Measurements from ENCODE around the gene EPB41L4B.

The EPB41L4B gene

DNA sequence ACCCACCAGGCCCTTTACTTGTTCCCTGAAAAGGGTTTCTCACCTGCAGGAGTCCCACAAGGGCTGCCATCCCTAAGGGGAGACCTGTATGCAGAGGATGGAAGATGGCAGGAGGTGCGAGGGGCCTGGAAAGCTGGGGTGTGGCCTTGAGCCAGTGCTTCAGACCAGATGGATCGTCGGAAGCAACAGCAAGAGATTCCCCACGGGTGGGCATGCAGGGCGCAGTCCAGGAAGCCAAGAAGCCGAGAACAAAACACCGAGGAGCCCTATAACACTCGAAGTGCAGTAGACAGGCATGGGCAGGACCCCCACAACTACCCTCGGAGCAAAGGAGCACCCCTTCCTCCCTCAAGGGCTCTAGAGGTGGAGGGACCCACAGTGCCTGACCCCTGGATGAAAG lies 129.1 kb downstream of the EPB41L4B start:
- DNase-seq: no peak

DNA sequence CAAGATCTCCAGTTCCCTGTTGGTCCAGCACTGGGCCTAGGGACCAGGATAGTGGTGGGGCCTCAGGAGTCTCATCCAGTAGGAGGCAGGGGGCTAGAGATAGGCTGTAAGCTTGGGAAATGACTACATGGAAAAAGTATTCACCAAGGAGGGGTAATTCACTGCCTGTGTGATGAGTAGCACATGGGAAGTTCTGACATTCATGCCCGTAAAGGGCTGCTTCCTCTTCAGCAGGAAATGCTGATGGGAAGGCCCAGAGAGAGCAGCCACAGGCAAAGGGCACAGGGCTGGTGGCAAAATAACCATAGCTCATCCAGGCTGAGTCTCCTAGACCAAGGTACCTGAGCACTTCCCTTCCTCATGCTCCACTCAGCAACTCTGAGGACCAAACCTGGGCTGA lies 130.7 kb downstream of the EPB41L4B start:
- no peak for DNase-seq

DNA sequence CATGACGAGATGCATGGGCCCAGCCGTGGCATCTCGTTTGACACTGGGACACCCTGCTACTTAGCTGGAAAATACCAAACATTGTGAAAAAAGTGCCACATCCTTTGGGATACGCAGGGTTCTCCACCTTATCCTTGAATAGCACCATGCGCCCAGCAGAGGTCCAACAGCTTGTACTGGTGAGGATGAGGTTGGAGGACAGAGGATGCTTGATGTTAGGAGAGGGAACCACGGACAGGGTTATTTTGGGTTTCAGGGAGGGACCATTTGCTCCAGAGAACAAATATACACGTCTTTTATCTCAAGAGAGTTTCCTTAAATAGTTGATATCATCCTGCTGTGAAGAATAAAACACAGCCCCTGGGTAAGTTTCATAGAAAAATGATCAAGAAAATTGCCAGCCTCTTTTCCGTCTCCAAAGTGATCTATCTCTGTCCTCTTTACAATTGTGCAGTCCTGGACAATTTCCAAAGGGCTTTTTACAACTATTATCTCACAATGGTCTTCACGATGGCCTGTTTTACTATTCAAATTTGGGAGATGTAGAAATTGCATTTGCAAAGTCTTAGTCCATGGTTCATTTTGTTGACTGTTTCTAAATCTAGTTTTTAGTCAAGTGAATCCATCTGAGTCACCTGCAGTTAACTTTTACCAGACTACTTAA lies 133.9 kb downstream of the EPB41L4B start:
- no peak for DNase-seq

DNA sequence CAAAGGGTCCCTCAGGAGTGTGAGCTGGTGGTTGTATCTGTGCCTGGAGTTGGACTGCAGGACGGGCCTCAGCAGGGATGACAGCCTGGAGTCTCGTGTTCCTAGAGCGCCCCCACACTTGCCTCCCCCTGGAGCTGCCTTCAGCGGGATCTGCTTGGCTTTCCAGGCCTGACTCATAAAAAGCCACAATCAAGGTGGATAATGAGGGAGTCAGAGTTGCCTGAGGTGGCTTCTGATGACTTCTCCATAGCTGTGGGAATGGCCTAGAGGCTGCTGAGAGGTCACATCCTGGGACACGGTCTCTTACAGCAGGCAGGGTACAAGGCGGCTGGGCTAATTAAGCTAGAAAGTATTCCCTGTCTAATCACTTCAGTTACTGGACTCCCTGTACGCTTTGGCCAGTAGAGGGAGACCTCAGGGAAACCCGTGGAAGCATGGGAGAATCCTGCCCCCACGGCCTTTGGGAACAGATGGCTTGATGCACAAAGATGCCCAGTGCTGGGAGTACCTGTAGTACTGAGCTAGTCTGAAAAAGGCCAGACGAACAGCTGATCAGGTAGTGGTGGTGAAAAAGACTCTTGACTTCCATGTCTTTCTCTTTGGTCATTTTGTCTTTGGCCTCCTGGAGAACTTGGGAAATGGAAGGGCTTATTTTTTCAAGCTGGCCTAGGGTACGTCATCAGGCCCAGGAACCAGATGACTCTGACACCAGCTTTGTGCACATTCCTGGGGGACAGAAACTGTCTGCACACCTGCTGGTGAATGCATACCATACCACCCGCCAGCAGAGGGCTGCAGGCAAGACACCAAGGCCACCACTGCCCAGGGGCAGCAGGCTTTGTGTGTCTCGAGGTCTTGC lies 137.7 kb downstream of the EPB41L4B start:
- no peak for DNase-seq

DNA sequence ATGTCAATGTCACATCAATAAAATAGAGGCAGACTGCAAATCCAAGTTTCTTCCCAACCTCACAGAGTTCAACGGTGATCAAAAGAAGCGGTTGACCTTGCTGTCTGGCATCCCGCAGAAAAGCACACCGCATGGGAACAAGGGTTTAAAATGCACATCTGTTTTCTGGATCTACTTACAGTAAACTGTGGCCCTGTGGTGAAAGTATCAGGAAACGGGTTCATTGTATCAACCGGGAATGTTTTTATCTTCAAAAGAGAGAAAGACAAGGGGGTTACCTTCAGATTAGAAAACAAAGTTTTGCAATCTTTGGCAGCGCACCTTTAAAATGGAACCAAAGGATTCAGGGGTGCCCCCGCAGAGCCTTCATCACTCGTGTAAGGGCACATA lies 138.3 kb downstream of the EPB41L4B start:
- DNase-seq: no peak

DNA sequence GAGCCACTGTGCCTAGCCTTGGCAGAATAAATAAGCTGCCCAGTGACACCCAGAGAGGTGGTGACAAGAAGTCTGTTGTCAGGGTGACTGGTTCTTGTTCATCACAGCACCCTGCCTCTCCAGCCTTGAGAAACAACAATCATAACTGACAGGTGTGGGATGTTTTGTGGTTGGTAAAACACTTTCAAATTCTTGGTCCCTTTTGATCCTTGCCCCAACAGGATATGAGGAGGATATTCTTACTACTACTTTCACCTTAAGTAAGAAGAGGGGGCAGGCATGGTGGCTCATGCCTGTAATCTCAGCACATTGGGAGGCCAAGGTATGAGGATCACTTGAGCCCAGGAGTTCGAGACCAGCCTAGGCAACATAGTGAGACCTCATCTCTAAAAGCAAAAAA lies 139.6 kb downstream of the EPB41L4B start:
- no peak for DNase-seq

DNA sequence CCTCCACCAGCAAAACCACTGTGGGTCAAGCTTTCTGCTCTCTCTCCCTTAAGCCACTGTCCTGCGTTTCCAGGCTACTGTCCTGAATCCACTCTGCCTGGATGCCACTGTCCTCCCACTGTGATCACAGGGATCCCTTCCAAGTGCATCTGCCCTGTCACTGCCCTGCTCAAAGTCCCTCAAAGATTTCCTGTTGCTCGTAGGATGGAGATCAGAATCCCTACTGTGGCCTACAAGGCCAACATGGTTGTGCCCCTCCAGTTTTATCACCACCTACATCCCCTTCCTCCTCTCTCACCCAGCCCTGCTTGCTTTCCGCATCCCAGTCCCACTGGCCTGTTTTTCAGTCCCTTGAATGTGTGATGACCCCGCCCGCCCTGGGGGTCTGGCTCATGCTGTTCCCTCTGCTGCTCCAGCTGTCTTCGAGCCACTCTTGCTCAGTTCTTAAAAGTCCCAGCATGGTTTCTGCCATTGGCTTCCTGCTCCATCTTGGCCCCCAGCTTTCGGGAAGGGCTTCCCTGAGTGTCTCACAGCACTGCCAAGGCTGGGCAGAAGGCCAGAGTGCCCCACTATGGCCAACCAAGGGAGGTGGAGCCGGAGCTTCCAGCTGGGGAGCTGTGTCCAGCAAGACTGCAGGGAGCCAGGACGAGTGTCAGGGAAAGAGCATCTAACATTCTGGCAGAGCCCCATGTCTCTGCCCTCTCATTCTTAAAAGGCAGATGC lies 140.9 kb downstream of the EPB41L4B start:
- no peak for DNase-seq

DNA sequence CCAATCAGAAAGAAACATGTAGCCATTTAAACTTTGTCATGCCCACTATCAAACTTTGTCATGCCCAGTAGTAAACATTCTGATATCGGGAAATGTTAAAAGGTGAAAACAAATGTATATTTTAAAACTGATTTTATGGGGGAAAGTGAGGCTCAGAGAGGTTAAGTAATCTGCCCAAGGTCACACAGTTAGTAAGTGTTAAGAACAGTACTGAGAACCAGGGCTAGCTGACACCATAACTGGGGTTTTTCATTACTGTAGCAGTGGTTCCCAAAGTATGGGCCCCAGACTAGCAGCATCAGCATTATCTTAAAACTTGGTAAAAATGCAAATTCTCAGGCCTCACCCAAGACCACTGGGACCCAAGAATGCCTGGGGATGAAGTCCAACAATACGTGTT lies 143.9 kb downstream of the EPB41L4B start:
- DNase-seq: no peak

DNA sequence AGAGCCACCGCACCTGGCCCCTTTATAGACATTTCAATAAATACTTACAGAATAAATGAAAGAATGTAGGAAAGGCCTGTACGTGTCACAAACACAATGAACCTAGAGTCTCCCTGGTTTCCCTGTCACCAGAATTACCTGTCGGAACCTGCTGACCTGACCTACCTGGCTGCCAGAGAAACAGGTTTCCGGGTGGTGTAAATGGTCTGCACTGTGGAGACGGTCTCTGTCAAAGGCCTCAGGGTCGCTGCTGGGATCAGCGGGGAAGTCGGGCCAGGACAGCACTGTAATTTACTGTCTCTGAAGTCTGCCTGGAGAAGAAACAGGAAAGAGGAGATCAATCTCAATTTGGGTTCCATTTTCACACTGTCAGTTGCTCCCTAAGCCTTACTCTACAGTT lies 144.5 kb downstream of the EPB41L4B start:
- no peak for DNase-seq

DNA sequence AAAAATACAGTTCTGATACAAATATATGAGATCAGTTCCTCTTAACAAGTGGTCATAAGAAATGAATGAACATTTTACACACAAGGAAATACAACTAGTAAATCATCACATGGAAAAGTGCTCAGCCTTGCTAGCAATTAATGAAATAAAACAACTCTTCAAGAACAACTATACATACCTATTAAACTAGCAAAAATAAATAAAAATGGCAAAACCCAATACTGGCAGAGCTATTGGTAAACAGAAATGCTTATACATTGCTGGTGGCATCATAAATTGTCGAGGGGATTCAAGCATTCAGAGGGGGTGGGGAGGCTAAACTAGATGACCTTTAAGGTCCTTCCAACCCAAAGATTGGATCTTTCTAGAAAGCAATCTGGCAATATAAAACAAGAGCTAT lies 147.9 kb downstream of the EPB41L4B start:
- DNase-seq: no peak

DNA sequence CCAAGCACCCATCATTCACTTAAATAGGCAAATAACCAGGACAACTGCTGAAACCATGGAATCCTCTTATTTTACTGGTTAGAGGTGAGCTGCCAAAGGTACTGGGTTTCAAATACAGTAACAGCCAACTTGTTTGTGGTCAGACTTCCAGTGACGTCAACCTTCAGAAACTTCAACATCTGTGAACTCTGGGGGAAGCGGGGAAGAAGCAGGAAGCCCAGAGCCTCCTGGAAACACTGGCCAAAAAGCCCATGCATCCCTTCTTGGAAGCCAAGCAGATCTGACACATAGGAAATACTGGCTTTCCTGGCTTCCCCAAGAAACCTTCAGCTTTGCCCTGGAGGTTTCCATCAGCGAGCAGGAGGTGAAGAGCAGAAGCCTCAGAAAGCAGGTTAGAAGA lies 148.9 kb downstream of the EPB41L4B start:
- no peak for DNase-seq

DNA sequence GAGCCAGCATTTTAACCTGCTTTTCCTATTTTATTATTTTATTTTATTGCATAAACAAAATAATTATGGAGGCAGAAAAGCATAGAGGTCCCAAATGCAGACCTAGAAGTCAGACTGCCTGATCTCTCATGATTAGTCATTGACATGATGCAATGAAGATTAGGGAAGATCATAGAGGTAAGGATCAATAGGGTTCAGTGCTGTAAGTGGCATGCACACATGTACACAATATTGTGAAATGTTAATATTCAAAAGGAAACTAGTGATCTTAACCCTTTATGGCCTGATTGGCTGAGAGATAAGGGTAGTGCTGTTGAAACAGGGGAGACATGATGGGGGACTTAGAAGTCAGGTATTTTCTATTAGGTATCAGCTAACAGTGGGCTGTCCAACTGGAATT lies 152.7 kb downstream of the EPB41L4B start:
- DNase-seq: no peak

DNA sequence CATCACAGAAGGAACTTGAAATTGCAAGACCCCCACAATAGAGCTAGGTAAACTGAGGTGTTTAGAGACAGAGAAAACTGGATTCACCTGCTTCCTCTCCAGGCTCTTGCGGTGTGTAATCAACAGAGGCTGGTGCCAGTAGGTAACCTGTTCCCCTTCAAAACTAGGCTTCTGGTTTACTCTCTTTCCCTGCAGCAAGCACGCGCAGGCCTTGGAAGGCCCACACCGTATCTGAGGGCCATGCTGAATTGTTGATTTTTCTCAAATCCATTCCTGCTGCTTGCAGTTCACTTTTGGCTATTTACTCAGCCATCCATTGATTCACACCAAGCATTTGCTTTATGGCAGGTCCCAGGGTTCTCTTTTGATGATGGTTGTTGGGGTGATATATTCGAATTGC lies 153.1 kb downstream of the EPB41L4B start:
- DNase-seq: no peak

DNA sequence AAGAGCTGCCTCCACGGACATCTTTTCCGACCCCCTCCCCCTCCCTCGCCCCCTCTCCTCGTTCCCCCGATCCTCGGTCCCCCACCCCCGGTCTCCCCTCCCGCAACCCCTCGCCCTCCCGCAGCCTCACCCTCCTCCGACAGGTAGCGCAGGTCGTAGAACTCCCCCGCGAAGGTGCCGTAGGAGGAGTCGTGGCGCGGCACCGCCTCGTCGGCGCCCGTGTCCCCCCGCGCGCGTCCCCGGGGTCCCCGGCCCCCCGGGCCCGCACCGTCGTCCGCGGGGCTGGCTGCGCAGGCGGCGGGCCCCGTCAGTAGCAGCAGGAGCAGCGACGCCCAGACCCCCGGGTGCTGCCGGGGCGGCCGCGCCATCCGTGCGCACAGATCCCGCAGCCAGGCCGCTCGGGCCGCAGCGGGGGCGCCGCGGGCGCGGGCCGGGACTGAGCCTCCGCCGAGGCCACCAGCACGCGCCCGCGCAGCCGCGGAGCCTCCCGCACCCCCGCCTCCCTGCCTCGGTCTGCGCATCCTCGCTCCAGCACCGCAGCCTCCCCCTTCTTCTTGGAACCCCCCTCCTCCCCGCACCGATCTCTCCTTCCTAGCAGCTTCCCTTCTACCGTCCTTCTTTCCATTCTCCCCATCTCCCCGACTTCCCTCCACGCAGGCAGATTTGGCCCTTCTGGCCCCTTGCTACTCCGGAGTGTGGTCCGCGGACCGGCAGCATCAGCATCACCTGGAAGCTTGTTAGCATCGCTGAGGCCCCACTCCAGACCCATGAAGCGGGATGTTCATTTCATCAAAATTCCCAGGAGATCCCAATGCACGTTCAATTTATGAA lies 153.9 kb downstream of the EPB41L4B start, which contains the start of gene FRRS1L:
Gene FRRS1L (minus strand): TSS at position 479 of the 831 bp plus-strand sequence. CDS start 111 bp downstream, at position 368.
- DNase-seq: no peak

DNA sequence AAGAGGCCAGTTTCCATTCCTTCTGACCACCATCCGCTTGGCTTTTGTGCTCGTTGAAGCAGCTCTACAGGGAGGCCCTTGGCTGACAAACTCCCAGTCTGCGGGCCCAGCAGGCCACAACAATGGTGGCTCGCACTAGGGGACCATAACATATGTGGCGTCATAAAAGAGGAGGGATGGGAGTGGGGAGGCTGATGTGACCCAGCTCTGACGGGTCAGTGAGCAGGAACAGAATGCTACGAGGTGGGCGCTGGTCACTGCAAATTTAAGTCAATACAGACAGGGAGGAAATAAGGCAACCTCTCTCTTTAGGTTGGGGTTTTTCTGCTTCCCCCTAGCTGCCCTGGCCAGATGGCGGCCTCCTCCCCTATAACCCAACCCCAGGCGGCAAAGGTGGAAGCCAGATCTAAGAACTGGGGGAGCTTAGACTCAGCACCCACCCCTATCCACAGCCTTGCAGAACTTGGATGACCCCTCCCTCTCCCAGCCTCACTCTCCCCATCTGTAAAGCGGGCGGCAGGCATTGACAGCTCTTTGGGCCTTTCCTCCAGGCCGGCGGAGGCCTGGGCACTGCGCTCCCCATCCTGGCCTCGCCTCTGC lies 154.6 kb downstream of the EPB41L4B start:
- DNase-seq: no peak

DNA sequence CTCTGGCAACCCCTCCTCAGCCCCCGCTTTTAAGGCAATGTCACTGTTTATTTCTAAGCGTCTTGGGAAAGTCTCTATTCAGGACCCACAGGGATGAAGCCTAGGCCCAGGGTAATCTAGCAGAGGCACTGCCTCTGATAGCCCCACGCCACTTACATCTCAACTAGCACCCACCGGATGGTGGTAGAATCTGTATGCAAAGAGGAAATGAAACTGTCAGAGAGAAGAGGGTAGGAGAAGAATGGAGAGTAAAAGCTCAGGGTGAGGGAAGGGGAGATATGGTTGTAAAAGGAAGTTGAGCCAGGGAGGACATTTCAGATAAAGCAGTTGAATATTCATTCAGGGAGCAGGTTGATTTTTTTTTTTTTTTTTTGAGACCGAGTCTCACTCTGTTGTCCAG lies 156.8 kb downstream of the EPB41L4B start:
- no peak for DNase-seq

DNA sequence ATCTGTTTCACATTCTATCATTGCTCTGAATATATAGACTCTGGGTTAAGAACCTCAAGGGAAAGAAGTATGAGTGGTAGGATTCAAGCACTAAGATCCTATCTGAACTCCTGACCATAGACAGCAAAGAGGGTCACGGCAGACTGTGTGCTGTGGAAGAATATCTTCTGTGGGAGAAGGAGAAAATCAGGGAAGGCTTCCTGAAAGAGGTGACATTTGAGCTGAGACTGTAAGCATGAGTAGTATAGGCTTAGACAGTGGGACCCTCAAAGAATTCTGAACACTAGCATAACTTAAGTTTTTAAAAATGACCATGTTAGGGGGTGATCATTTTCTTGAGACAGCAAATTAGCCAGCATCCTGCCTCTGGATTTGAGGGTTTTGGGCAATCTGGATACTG lies 157.7 kb downstream of the EPB41L4B start:
- no peak for DNase-seq

DNA sequence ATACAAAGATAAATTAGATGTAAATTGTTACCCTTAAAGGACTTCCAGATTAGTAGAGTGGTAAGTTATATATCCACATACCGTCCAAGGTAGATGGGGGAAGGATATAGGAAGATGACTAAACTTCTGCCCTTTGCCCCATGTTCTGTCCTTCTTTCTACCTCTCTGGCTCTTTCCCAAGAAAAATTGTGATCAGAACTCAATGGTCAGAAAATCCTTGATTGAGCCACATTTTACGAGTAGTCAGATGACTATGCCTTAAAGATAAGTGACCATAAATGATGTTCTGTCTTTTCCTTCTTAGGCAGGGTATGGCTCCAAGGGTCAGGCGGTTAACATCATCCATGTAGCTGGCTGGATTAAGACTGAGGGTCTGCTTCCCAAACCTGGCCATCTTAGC lies 158.2 kb downstream of the EPB41L4B start:
- DNase-seq: no peak

DNA sequence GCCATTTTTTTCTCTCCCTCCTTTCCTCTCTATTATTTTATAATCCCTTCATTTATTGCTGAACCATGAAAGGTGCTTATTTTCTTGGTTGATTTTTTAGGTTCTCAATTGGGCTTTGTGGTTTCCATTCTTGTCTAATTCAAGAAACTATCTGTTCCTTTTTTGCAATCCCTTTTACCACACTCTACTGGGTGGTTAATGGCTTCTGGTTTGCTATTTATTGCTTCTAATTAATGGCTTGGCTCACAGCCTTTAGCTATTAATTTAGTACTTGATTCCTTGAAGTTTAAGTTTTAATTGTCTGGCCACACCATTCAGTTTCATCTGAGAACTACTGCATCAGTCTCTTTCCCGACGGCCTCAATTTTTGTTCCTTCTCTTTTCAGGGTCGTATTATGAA lies 159.4 kb downstream of the EPB41L4B start:
- no peak for DNase-seq

DNA sequence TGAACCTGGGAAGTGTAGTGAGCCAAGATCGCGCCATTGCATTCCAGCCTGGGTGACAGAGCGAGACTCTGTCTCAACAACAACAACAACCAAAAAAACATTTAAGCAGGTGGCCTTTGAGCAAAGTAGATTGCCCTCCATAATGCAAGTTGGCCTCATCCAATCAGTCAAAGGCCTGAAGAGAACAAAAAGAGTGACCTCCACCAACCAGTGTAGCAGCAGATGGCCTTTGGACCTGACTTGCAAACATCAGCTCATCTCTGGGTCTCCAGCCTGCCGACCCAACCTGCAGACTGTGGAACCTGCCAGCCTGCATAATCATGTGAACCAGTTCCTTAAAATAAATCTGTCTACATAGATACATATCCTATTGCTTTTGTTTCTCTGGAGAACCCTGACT lies 161.3 kb downstream of the EPB41L4B start:
- no peak for DNase-seq

DNA sequence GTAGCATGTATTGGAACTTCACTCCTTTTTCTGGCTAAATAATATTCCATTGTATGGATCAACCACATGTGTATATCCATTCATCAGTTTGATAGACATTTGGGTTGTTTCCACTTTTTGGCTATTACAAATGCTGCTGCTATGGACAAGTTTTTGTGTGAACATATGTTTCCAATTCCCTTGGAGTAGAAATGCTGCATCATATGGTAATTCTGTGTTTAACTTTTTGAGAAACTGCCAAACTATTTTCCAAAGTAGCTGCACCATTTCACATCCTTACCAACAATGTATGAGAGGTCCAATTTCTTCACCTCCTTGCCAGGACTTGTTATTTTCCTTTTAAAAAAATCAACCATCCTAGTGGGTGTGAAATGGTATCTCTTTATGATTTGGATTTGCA lies 162.2 kb downstream of the EPB41L4B start:
- DNase-seq: no peak

DNA sequence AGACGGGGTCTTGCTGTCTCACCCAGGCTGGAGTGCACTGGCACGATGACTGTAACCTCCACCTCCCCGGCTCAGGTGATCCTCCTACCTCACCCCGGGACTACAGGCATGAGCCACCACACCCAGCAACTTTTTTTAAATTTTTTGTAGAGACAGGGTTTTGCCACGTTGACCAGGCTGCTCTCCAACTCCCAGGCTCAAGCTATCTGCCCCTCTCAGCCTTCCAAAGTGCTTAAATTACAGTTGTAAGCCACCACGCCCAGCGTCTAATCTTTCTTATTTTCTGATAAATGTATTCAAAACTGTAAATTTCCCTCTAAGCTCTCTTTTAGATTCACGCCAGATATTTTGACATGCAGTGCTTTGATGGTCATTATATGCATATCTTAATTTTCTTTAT lies 164.2 kb downstream of the EPB41L4B start:
- no peak for DNase-seq
